H9 (cell line): ENCODE results near the gene CAMTA1. TPM values are rescaled to one million over a fixed set of nuclear protein-coding genes. Genes with fewer than 3 reads are reported as not detected.

Source experiments
- DNase-seq: peaks from one replicate; pipeline ENCODE4 v3.0.0-alpha.2; 2017
- H2AFZ ChIP-seq: one replicate; pipeline ENCODE4 v1.6.1; 2013; ENCODE audit warnings: mild to moderate bottlenecking, low read length, control low read depth, moderate library complexity
- H2AK5ac ChIP-seq: 2 replicates; pipeline ENCODE4 v1.6.1; 2013; ENCODE audit warnings: low read length, control low read depth, mixed read lengths; ENCODE audit not compliant: insufficient read length
- H2BK120ac ChIP-seq: one replicate; pipeline ENCODE4 v1.6.1; 2013; ENCODE audit warnings: low read depth, mild to moderate bottlenecking, low read length, control low read depth, inconsistent platforms; ENCODE audit not compliant: poor library complexity, severe bottlenecking
- H2BK12ac ChIP-seq: 2 replicates; pipeline ENCODE4 v1.6.1; 2013; ENCODE audit warnings: low read length, control low read depth, mixed read lengths, low read depth; ENCODE audit not compliant: insufficient read length
- H2BK15ac ChIP-seq: 2 replicates; pipeline ENCODE4 v1.6.1; 2013; ENCODE audit warnings: low read depth, low read length, control low read depth
- H2BK20ac ChIP-seq: one replicate; pipeline ENCODE4 v1.6.1; 2013; ENCODE audit warnings: low read depth, mild to moderate bottlenecking, low read length, control low read depth, inconsistent platforms; ENCODE audit not compliant: poor library complexity, severe bottlenecking
- H2BK5ac ChIP-seq: 2 replicates; pipeline ENCODE4 v1.6.1; 2013; ENCODE audit warnings: low read length, control low read depth, mixed read lengths; ENCODE audit not compliant: insufficient read length
- H3K14ac ChIP-seq: 2 replicates; pipeline ENCODE4 v1.6.1; 2013; ENCODE audit warnings: low read length, control low read depth; ENCODE audit not compliant: insufficient read depth
- H3K18ac ChIP-seq: 2 replicates; pipeline ENCODE4 v1.6.1; 2013; ENCODE audit warnings: low read depth, mild to moderate bottlenecking, mixed read lengths, low read length, control low read depth; ENCODE audit not compliant: insufficient read length
- H3K23ac ChIP-seq: 2 replicates; pipeline ENCODE4 v1.6.1; 2013; ENCODE audit warnings: low read length, control low read depth, mixed read lengths, low read depth; ENCODE audit not compliant: insufficient read length
- H3K23me2 ChIP-seq: 2 replicates; pipeline ENCODE4 v1.6.1; 2013; ENCODE audit warnings: low read depth, mild to moderate bottlenecking, mixed read lengths, low read length, control low read depth; ENCODE audit not compliant: insufficient read length, poor library complexity, severe bottlenecking
- H3K27ac ChIP-seq: 2 replicates; pipeline ENCODE4 v1.5.1; 2013; ENCODE audit warnings: low read length, control low read depth, mixed read lengths, low read depth; ENCODE audit not compliant: insufficient read length
- H3K27me3 ChIP-seq: 2 replicates; pipeline ENCODE4 v1.6.1; 2013; ENCODE audit warnings: low read length, control low read depth, inconsistent platforms; ENCODE audit not compliant: insufficient read depth
- H3K4ac ChIP-seq: 2 replicates; pipeline ENCODE4 v1.6.1; 2013; ENCODE audit warnings: low read depth, mild to moderate bottlenecking, control low read depth, inconsistent platforms, low read length, moderate library complexity
- H3K4me1 ChIP-seq: 2 replicates; pipeline ENCODE4 v1.6.1; 2013; ENCODE audit warnings: low read length, control low read depth, inconsistent platforms; ENCODE audit not compliant: insufficient read depth
- H3K4me2 ChIP-seq: 2 replicates; pipeline ENCODE4 v1.6.1; 2013; ENCODE audit warnings: low read length, control low read depth, mixed read lengths; ENCODE audit not compliant: insufficient read length, insufficient read depth
- H3K56ac ChIP-seq: 2 replicates; pipeline ENCODE4 v1.6.1; 2013; ENCODE audit warnings: low read depth, mild to moderate bottlenecking, mixed read lengths, low read length, control low read depth; ENCODE audit not compliant: insufficient read length
- H3K79me1 ChIP-seq: 2 replicates; pipeline ENCODE4 v1.6.1; 2013; ENCODE audit warnings: low read depth, mild to moderate bottlenecking, moderate library complexity, low read length, control low read depth, inconsistent platforms; ENCODE audit not compliant: insufficient read depth, poor library complexity, severe bottlenecking
- H3K79me2 ChIP-seq: 2 replicates; pipeline ENCODE4 v1.6.1; 2013; ENCODE audit warnings: low read length, control low read depth, inconsistent platforms; ENCODE audit not compliant: insufficient read depth
- H3K9ac ChIP-seq: 2 replicates; pipeline ENCODE4 v1.6.1; 2013; ENCODE audit warnings: low read length, control low read depth, mixed read lengths; ENCODE audit not compliant: insufficient read length; ENCODE audit errors: extremely low read depth
- H3K9me3 ChIP-seq: one replicate; pipeline ENCODE4 v1.6.1; 2013; ENCODE audit warnings: low read depth, low read length, inconsistent platforms; ENCODE audit not compliant: control insufficient read depth
- H3T11ph ChIP-seq: one replicate; pipeline ENCODE4 v1.6.1; 2013; ENCODE audit warnings: mild to moderate bottlenecking, low read length, control low read depth, inconsistent platforms
- H4K20me1 ChIP-seq: one replicate; pipeline ENCODE4 v1.6.1; 2013; ENCODE audit not compliant: control insufficient read depth, insufficient read length, insufficient read depth
- H4K5ac ChIP-seq: 2 replicates; pipeline ENCODE4 v1.6.1; 2013; ENCODE audit warnings: low read depth, mild to moderate bottlenecking, mixed read lengths, low read length, control low read depth; ENCODE audit not compliant: insufficient read length
- H4K8ac ChIP-seq: replicated peaks from 2 replicates; pipeline ENCODE4 v1.6.1; 2013; ENCODE audit warnings: low read length, control low read depth, mixed read lengths, low read depth; ENCODE audit not compliant: insufficient read length
- H4K91ac ChIP-seq: 2 replicates; pipeline ENCODE4 v1.6.1; 2013; ENCODE audit warnings: low read depth, mild to moderate bottlenecking, moderate library complexity, mixed read lengths, low read length, control low read depth; ENCODE audit not compliant: insufficient read length
- H3K27ac Mint-ChIP-seq, 3 experiments: 2 replicates in 2 of 3; 3 replicates in 1 of 3; pipeline ENCODE4 v1.8.0; 2020 to 2021; ENCODE audit warnings: mixed read lengths in 3 of 3, mild to moderate bottlenecking in 1 of 3, moderate library complexity in 1 of 3
- H3K27me3 Mint-ChIP-seq: 2 replicates; pipeline ENCODE4 v1.8.0; 2021; ENCODE audit warnings: low read depth, mild to moderate bottlenecking, moderate library complexity, mixed read lengths
- H3K36me3 Mint-ChIP-seq, 3 experiments: 2 replicates in 2 of 3; 3 replicates in 1 of 3; pipeline ENCODE4 v1.8.0; 2020 to 2021; ENCODE audit warnings: low read depth in 3 of 3, mixed read lengths in 3 of 3; ENCODE audit not compliant: insufficient read depth in 1 of 3
- H3K4me1 Mint-ChIP-seq, 2 experiments: 2 replicates each; pipeline ENCODE4 v1.8.0; 2020; ENCODE audit warnings: mixed read lengths in 2 of 2
- H3K4me3 Mint-ChIP-seq, 2 experiments: 2 replicates in 1 of 2; 3 replicates in 1 of 2; pipeline ENCODE4 v1.8.0; 2020 to 2021; ENCODE audit warnings: mild to moderate bottlenecking in 2 of 2, mixed read lengths in 2 of 2, moderate library complexity in 1 of 2
- H3K9me3 Mint-ChIP-seq, 2 experiments: 2 replicates in 1 of 2; 3 replicates in 1 of 2; pipeline ENCODE4 v1.8.0; 2020; ENCODE audit warnings: mild to moderate bottlenecking in 2 of 2, mixed read lengths in 2 of 2, moderate library complexity in 1 of 2
- CTCF ChIP-seq: fragments of 200-600 bp; sonication (generic); conservative IDR thresholded peaks from 3 replicates; pipeline ENCODE4 v1.8.0; 2021; ENCODE audit warnings: antibody characterized with exemption, mild to moderate bottlenecking
- WGBS: extraction: QIAGEN DNeasy Blood & Tissue Kit; methylation state at CpG from one replicate; pipeline ENCODE4 v1.1.7; 2013; ENCODE audit warnings: missing lambda C conversion rate, low lambda C conversion rate, mixed read lengths; ENCODE audit not compliant: insufficient read length; ENCODE audit errors: extremely low coverage; 5-methylcytosine and 5-hydroxymethylcytosine counted together
- total RNA-seq: library from RNA; stranded (reverse); gene quantifications from 2 replicates; pipeline ENCODE4 v1.2.1, GENCODE V29; 2021

CAMTA1 gene
- total RNA-seq, 1 experiment from 2014 or later: 115 TPM

- H3K56ac ChIP-seq: no peak overlapping the region
- H4K5ac ChIP-seq: no peak overlapping the region
- TF ChIP-seq CTCF: no peak
- no peak overlapping the region for H3K23ac ChIP-seq
- no peak overlapping the region for H3K9ac ChIP-seq
- no peak overlapping the region for H4K91ac ChIP-seq
- Mint-ChIP-seq H3K36me3 (no peaks in the 10 kb centered on the region), H3K27me3 (peaks cover 53% of the 10 kb centered on the region), H3K4me1 (peaks cover 6 to 14% of the 10 kb centered on the region in 2 experiments), H3K9me3 (no peaks in the 10 kb centered on the region), H3K4me3 (peak overlapping the region in 1 of 2 experiments; percentile 70; a peak in 2 of 5 replicates), H3K27ac (no peak overlapping the region)
- no peak overlapping the region for H3K4ac ChIP-seq
- H2BK5ac ChIP-seq: no peak overlapping the region
- H2BK20ac ChIP-seq: no peak overlapping the region
- H2BK120ac ChIP-seq: no peak overlapping the region
- H3K4me1 ChIP-seq: no peaks in the 10 kb centered on the region
- no peaks in the 10 kb centered on the region for H3K79me1 ChIP-seq
- H3T11ph ChIP-seq: no peak overlapping the region
- no peak overlapping the region for H3K27ac ChIP-seq
- H2BK12ac ChIP-seq: no peak overlapping the region
- peak overlapping the region; percentile 28 for H3K4me2 ChIP-seq
- H3K23me2 ChIP-seq: peaks cover 11% of the 10 kb centered on the region
- no peaks in the 10 kb centered on the region; the same call in 1 of the 2 replicates for H3K27me3 ChIP-seq
- H3K18ac ChIP-seq: no peak overlapping the region
- H3K9me3 ChIP-seq: no peaks in the 10 kb centered on the region
- no peak overlapping the region for H2AFZ ChIP-seq
- no CpG with 5 or more reads among the region's 6 CpGs for WGBS
- H4K8ac ChIP-seq: no peak overlapping the region
- no peak overlapping the region for H2AK5ac ChIP-seq
- no peaks in the 10 kb centered on the region for H4K20me1 ChIP-seq
- no peaks in the 10 kb centered on the region for H3K79me2 ChIP-seq
- DNase-seq: no peak
- H3K14ac ChIP-seq: no peak overlapping the region
- H2BK15ac ChIP-seq: no peak overlapping the region
Measured at GRCh38 chr1:7681401-7681800, 896.1 kb downstream of the CAMTA1 start.
